Measurements from ENCODE around the gene DOLK. TPM values are rescaled to one million over a fixed set of nuclear protein-coding genes. Genes with fewer than 3 reads are reported as not detected.

The DOLK gene
- total RNA-seq, 1 experiment from 2014 or later = 14.8 TPM

GRCh38 chr9:128921881-128922763 is 25.3 kb downstream of the DOLK start:
- peaks cover 12% of the 10 kb centered on the region for H3K4me1 Mint-ChIP-seq
- H3K27ac Mint-ChIP-seq = peak overlapping the region; percentile 69
- H3K36me3 Mint-ChIP-seq = peaks cover 14% of the 10 kb centered on the region
- no peaks in the 10 kb centered on the region for H3K27me3 Mint-ChIP-seq (ENCODE audit: low read depth)
- H3K9me3 Mint-ChIP-seq = no peaks in the 10 kb centered on the region
- POLR2A ChIA-PET = no interaction called here
- CTCF ChIA-PET = interaction anchor here (0.6 to 1.9 kb wide), 8 partner anchors 31 to 1493 kb away, joined by 3 to 5 read pairs (median 4); partner anchors contain the start of genes ENDOG and SH3GLB2
- ATAC-seq = peak; percentile 86
- peak overlapping the region; percentile 75 for H3K4me3 Mint-ChIP-seq
- DNase-seq (ENCODE audit: low spot score) = peak; percentile 72
- TF ChIP-seq IRF2 (CRISPR knock-in tag; IDR thresholded peaks at IDR 0.05; ENCODE audit: borderline replicate concordance, low read depth) (no peak), USF1 (CRISPR knock-in tag; IDR thresholded peaks at IDR 0.05) (no peak), SMAD3 (CRISPR knock-in tag; IDR thresholded peaks at IDR 0.05; ENCODE audit: borderline replicate concordance) (no peak), ZNF263 (CRISPR knock-in tag; IDR thresholded peaks at IDR 0.05; ENCODE audit: low read depth) (no peak), TEAD4 (CRISPR knock-in tag; IDR thresholded peaks at IDR 0.05) (no peak), CREM (CRISPR knock-in tag; IDR thresholded peaks at IDR 0.05) (no peak), NFYB (CRISPR knock-in tag; conservative IDR thresholded peaks at IDR 0.05; ENCODE audit: low read depth) (no peak), CBFB (CRISPR knock-in tag; IDR thresholded peaks at IDR 0.05; ENCODE audit: low read depth) (no peak), E2F5 (CRISPR knock-in tag; IDR thresholded peaks at IDR 0.05) (no peak), TP53 (CRISPR knock-in tag; IDR thresholded peaks at IDR 0.05) (no peak), MLX (CRISPR knock-in tag; IDR thresholded peaks at IDR 0.05) (no peak), MAX (CRISPR knock-in tag; IDR thresholded peaks at IDR 0.05) (peak; percentile 32; the same call in 1 of the 2 replicates), ZNF219 (CRISPR knock-in tag; IDR thresholded peaks at IDR 0.05; ENCODE audit: borderline replicate concordance) (no peak), PRRX2 (CRISPR knock-in tag; IDR thresholded peaks at IDR 0.05) (no peak), ARID4B (CRISPR knock-in tag; IDR thresholded peaks at IDR 0.05; ENCODE audit: borderline replicate concordance) (no peak), ETV6 (CRISPR knock-in tag; IDR thresholded peaks at IDR 0.05) (peak; percentile 65; the same call in 1 of the 2 replicates), FOXP1 (CRISPR knock-in tag; IDR thresholded peaks at IDR 0.05; ENCODE audit: borderline replicate concordance) (peak; percentile 56; the same call in 1 of the 2 replicates), FOXP4 (CRISPR knock-in tag; IDR thresholded peaks at IDR 0.05) (0 out of 2 replicates have a peak, but pooled peaks have one; percentile 47), AFF4 (CRISPR knock-in tag; IDR thresholded peaks at IDR 0.05; ENCODE audit: borderline replicate concordance) (no peak), ERG (CRISPR knock-in tag; IDR thresholded peaks at IDR 0.05) (no peak), ZNF416 (CRISPR knock-in tag; IDR thresholded peaks at IDR 0.05) (no peak)
